ENCODE results near the gene AHCYL2. TPM values are rescaled to one million over a fixed set of nuclear protein-coding genes. Genes with fewer than 3 reads are reported as not detected.

Gene AHCYL2
- polyA plus RNA-seq, 1 experiment: 13.3 TPM

GRCh38 chr7:129282865-129283264 is 58.0 kb downstream of the AHCYL2 start:
- CTCF ChIA-PET: no interaction called here
- no peak for TF ChIP-seq CTCF (IDR thresholded peaks at IDR 0.05; ENCODE audit: low read depth, low read length)
- DNase-seq (ENCODE audit: low read depth, low spot score): no peak
- no peaks in the 10 kb centered on the region for H3K9me3 ChIP-seq (ENCODE audit: control insufficient read depth, insufficient read depth, low read length)
- H3K27me3 ChIP-seq (ENCODE audit: control insufficient read depth, insufficient read depth, low read length): no peaks in the 10 kb centered on the region
- POLR2A ChIA-PET: no interaction called here
- H3K4me3 ChIP-seq (ENCODE audit: low read depth, low read length): no peak overlapping the region
- no peak overlapping the region for H3K27ac ChIP-seq (ENCODE audit: low read depth, low read length)

- H3K9me3 ChIP-seq (ENCODE audit: control insufficient read depth, insufficient read depth, low read length): no peaks in the 10 kb centered on the region
- no peak for DNase-seq (ENCODE audit: low read depth, low spot score)
- TF ChIP-seq CTCF (IDR thresholded peaks at IDR 0.05; ENCODE audit: low read depth, low read length): no peak
- H3K27ac ChIP-seq (ENCODE audit: low read depth, low read length): no peak overlapping the region
- CTCF ChIA-PET: interaction anchor here (0.6 to 2.3 kb wide), 5 partner anchors 12 to 824 kb away, joined by 3 to 13 read pairs (median 5); no protein-coding TSS in a partner anchor
- H3K27me3 ChIP-seq (ENCODE audit: control insufficient read depth, insufficient read depth, low read length): no peaks in the 10 kb centered on the region
- no peak overlapping the region for H3K4me3 ChIP-seq (ENCODE audit: low read depth, low read length)
- POLR2A ChIA-PET: no interaction called here
These were observed 59.1 kb downstream of the AHCYL2 start for GRCh38 chr7:129283936-129284335.

GRCh38 chr7:129285111-129285510 is 60.3 kb downstream of the AHCYL2 start:
- ChIA-PET CTCF (interaction anchor here (0.6 to 2.3 kb wide), 9 partner anchors 9 to 194 kb away, joined by 3 to 13 read pairs (median 5); no protein-coding TSS in a partner anchor), POLR2A (interaction anchor here (0.6 to 0.7 kb wide), 3 partner anchors 74 to 528 kb away, joined by 3 to 8 read pairs (median 7); no protein-coding TSS in a partner anchor)
- H3K4me3 ChIP-seq (ENCODE audit: low read depth, low read length): no peak overlapping the region
- H3K9me3 ChIP-seq (ENCODE audit: control insufficient read depth, insufficient read depth, low read length): no peaks in the 10 kb centered on the region
- TF ChIP-seq CTCF (IDR thresholded peaks at IDR 0.05; ENCODE audit: low read depth, low read length): no peak
- H3K27ac ChIP-seq (ENCODE audit: low read depth, low read length): no peak overlapping the region
- DNase-seq (ENCODE audit: low read depth, low spot score): no peak
- H3K27me3 ChIP-seq (ENCODE audit: control insufficient read depth, insufficient read depth, low read length): no peaks in the 10 kb centered on the region

GRCh38 chr7:129292861-129293260 is 68.0 kb downstream of the AHCYL2 start:
- ChIA-PET POLR2A (no interaction called here), CTCF (interaction anchor here (1.4 to 7.2 kb wide), 2 partner anchors 74 to 75 kb away, joined by 3 to 126 read pairs; no protein-coding TSS in a partner anchor)
- Histone ChIP-seq H3K27me3 (ENCODE audit: control insufficient read depth, insufficient read depth, low read length) (no peaks in the 10 kb centered on the region), H3K4me3 (ENCODE audit: low read depth, low read length) (no peak overlapping the region), H3K27ac (ENCODE audit: low read depth, low read length) (no peak overlapping the region), H3K9me3 (ENCODE audit: control insufficient read depth, insufficient read depth, low read length) (no peaks in the 10 kb centered on the region)
- no peak for DNase-seq (ENCODE audit: low read depth, low spot score)
- no peak for TF ChIP-seq CTCF (IDR thresholded peaks at IDR 0.05; ENCODE audit: low read depth, low read length)

GRCh38 chr7:129295015-129295423 is 70.2 kb downstream of the AHCYL2 start:
- no peaks in the 10 kb centered on the region for H3K27me3 ChIP-seq (ENCODE audit: control insufficient read depth, insufficient read depth, low read length)
- DNase-seq (ENCODE audit: low read depth, low spot score): no peak
- H3K27ac ChIP-seq (ENCODE audit: low read depth, low read length): no peak overlapping the region
- H3K4me3 ChIP-seq (ENCODE audit: low read depth, low read length): no peak overlapping the region
- ChIA-PET CTCF (interaction anchor here (0.5 to 7.2 kb wide), 3 partner anchors 10 to 1063 kb away, joined by 3 to 126 read pairs (median 3); no protein-coding TSS in a partner anchor), POLR2A (no interaction called here)
- TF ChIP-seq CTCF (IDR thresholded peaks at IDR 0.05; ENCODE audit: low read depth, low read length): no peak
- no peaks in the 10 kb centered on the region for H3K9me3 ChIP-seq (ENCODE audit: control insufficient read depth, insufficient read depth, low read length)
